ENCODE data around the gene ANO6. TPM values are rescaled to one million over a fixed set of nuclear protein-coding genes. Genes with fewer than 3 reads are reported as not detected.

ANO6 gene
- total and polyA plus RNA-seq, 8 donors = 58.0 to 79.7 (median 66.1) TPM

DNA sequence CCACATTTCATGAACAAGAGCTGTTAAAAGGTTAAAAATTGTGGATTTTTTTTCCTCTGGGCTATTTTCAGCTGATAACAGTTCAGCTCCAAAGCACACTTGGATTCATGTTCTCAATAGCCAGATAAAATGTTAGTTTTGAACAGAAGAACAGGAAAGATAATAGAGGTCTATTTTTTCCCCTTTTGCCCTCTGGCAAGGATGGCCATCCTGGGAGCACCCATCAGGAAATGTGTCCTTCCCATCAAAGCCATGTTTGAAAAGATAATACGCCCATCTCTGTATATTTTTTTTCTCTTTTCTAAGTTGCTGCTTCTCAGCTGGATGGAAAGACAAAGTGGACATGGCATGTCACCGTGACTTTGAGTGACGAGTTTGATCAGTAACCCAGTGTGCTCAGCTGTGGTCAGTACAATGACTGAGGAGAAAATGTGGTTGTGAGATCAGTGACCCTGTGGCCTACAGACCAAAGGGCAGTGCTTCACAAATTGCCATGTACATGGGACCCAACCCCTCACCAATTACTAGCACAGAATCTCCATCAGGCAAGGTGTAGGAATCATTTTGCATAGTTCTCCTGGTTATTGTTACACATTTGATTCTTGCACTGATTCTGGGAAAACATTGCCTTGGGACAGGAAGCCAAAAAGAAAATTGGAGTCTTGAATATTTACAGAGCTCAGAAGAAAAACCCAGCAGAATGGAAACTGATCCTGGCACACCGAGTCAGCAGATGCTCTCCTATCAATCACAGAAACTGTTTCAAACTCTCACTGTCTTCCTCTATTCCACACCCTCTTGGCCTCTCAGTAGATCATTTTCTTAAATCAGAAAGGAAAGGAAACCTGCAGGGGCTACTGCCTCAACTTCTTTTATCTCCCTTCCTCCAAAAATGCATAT, 64.3 kb downstream of the ANO6 start:
- Histone ChIP-seq H3K27ac (no peak overlapping the region), H3K4me3 (no peak overlapping the region), H3K27me3 (no peaks in the 10 kb centered on the region), H3K4me1 (peaks cover 6 to 12% of the 10 kb centered on the region in 2 donors), H3K9me3 (no peaks in the 10 kb centered on the region), H3K36me3 (peaks cover 0 to 2% of the 10 kb centered on the region in 2 donors)
- intact Hi-C loops (cut with DNase I) = no loop called here
- no peak for DNase-seq
- TF ChIP-seq, protein P1, sequence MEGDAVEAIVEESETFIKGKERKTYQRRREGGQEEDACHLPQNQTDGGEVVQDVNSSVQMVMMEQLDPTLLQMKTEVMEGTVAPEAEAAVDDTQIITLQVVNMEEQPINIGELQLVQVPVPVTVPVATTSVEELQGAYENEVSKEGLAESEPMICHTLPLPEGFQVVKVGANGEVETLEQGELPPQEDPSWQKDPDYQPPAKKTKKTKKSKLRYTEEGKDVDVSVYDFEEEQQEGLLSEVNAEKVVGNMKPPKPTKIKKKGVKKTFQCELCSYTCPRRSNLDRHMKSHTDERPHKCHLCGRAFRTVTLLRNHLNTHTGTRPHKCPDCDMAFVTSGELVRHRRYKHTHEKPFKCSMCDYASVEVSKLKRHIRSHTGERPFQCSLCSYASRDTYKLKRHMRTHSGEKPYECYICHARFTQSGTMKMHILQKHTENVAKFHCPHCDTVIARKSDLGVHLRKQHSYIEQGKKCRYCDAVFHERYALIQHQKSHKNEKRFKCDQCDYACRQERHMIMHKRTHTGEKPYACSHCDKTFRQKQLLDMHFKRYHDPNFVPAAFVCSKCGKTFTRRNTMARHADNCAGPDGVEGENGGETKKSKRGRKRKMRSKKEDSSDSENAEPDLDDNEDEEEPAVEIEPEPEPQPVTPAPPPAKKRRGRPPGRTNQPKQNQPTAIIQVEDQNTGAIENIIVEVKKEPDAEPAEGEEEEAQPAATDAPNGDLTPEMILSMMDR (IDR thresholded peaks at IDR 0.05) = no peak
- ATAC-seq = no peak

DNA sequence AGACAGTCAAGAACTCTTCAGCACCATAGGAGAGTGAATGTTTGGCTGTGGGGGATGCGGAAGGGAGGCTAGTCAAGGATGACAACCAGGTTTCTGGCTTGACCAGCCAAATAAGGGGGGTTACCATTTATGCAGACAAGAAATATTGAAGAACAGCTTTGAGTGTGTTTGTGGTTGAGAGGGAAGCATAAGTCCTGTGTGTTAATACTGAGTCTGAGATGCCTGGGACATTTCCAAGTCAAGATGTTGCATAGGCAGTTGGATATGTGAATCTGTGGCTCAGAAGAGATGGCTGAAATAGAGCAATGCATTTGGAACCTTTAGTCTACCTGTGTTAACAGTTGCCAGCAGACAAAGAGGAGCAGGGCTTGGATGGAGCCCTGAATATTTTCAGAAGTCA, 66.1 kb downstream of the ANO6 start:
- H3K4me1 ChIP-seq = peaks cover 12 to 14% of the 10 kb centered on the region in 2 donors
- ATAC-seq = no peak
- no peak overlapping the region for H3K27ac ChIP-seq
- no peaks in the 10 kb centered on the region for H3K27me3 ChIP-seq
- DNase-seq = no peak
- no peaks in the 10 kb centered on the region for H3K9me3 ChIP-seq
- TF ChIP-seq, protein P1 (IDR thresholded peaks at IDR 0.05) = no peak
- no peak overlapping the region for H3K4me3 ChIP-seq
- intact Hi-C loops (cut with DNase I) = no loop called here
- H3K36me3 ChIP-seq = peaks cover 0 to 2% of the 10 kb centered on the region in 2 donors

DNA sequence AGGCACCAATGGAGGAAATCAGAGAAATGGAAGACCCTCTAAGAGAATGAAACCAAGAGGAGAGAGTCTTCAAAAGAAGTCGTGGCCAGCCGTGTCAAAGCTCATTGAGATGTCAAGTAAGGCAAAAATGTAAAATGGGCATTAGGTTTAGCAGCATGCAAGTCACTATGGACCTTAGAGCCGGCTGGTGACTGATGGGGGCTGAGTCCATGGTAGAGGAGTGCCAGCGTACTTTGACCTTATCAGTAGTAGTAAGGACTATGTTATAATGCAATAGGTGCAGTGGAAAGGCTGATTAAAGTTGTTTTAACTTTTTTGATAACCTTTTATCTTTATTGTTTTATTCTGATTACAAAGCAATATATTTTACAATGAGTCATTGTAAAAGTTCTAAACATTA, 66.5 kb downstream of the ANO6 start:
- H3K36me3 ChIP-seq = peaks cover 0 to 2% of the 10 kb centered on the region in 2 donors
- intact Hi-C loops (cut with DNase I) = no loop called here
- no peaks in the 10 kb centered on the region for H3K27me3 ChIP-seq
- H3K9me3 ChIP-seq = no peaks in the 10 kb centered on the region
- no peak overlapping the region for H3K4me3 ChIP-seq
- peaks cover 12 to 14% of the 10 kb centered on the region in 2 donors for H3K4me1 ChIP-seq
- TF ChIP-seq, protein P1 (IDR thresholded peaks at IDR 0.05) = no peak
- ATAC-seq (no peak), DNase-seq (no peak)
- H3K27ac ChIP-seq = no peak overlapping the region

DNA sequence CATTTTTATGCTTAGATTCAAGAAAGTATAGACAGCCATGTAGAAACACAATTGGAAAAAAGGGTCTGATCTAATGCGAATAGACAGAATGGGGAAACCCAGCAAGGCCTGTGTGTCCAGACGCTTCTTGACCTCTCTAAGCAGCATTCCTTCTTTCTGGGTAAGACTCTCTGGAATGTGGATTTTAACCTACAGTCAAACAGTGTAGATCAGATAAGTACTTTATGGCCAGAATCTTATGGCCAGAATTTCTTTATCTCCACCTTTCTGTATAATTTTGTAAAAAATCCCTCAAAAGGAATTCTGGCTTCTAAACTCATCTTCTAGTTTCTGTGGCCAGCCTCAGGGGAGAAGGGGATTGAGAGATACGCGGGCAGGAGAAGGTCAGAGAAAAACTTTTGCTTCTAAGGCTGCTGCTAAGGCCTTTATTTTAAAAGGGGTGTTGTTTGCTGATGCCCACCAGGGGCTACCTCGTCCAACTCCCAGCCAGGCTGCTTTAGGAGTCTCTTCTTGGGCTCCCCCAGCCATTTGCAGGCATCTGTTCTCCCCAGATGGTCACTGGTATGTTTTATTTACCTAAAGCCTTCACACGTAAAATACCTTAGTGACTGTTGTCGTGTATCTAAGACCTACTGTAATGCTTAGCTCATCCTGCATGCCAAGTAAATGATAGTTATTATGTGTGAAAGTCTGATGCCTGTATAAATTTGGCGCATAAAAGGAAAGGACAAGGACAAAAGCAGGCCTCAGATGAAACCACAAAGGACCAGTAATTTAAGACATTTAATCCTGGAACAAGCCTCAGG, 68.4 kb downstream of the ANO6 start:
- DNase-seq (no peak), ATAC-seq (peak; percentile 87)
- Histone ChIP-seq H3K27me3 (no peaks in the 10 kb centered on the region), H3K27ac (peak overlapping the region in 1 of 2 donors; percentile 44), H3K36me3 (peaks cover 0 to 2% of the 10 kb centered on the region in 2 donors), H3K4me3 (no peak overlapping the region), H3K9me3 (no peaks in the 10 kb centered on the region), H3K4me1 (peaks cover 8 to 12% of the 10 kb centered on the region in 2 donors)
- intact Hi-C loops (cut with DNase I) = no loop called here
- TF ChIP-seq, protein P1 (IDR thresholded peaks at IDR 0.05) = no peak

DNA sequence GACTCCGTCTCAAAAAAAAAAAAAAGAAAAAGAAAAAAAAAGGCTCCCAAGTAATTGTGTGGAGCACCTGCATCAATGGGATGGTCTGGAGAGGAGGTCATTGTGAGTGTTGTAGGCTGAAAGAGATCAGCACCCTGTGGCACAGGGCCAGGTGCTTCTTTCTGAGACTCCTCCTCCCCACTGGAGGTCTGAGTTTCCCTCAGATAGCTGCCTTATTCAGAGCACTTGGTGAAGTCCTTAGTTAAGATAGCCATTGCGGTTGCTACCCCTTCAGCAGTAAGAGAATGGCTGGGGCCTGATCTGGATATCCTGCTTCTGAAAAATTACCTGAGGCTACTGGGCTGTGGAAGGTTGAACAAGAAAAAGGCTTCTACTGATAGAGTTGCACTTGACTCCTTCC, 69.8 kb downstream of the ANO6 start:
- no peak overlapping the region for H3K4me3 ChIP-seq
- no peaks in the 10 kb centered on the region for H3K27me3 ChIP-seq
- ATAC-seq (no peak), DNase-seq (no peak)
- peaks cover 0 to 2% of the 10 kb centered on the region in 2 donors for H3K36me3 ChIP-seq
- TF ChIP-seq, protein P1 (IDR thresholded peaks at IDR 0.05) = no peak
- no peaks in the 10 kb centered on the region for H3K9me3 ChIP-seq
- peaks cover 8 to 12% of the 10 kb centered on the region in 2 donors for H3K4me1 ChIP-seq
- intact Hi-C loops (cut with DNase I) = no loop called here
- H3K27ac ChIP-seq = no peak overlapping the region
